Stimulated activated CD8-positive, alpha-beta memory T cell treated with anti-CD3 and anti-CD28 coated beads, Interleukin-2, amount 100 ng/mL, for 48 hours (primary cell): ENCODE results near the gene PRKCH.

ENCODE experiments used
- DNase-seq, 2 donors: peaks; one replicate each; pipeline ENCODE4 v3.0.0-alpha.2; 2020; ENCODE audit warnings: low read depth in 2 of 2

Gene PRKCH

DNA sequence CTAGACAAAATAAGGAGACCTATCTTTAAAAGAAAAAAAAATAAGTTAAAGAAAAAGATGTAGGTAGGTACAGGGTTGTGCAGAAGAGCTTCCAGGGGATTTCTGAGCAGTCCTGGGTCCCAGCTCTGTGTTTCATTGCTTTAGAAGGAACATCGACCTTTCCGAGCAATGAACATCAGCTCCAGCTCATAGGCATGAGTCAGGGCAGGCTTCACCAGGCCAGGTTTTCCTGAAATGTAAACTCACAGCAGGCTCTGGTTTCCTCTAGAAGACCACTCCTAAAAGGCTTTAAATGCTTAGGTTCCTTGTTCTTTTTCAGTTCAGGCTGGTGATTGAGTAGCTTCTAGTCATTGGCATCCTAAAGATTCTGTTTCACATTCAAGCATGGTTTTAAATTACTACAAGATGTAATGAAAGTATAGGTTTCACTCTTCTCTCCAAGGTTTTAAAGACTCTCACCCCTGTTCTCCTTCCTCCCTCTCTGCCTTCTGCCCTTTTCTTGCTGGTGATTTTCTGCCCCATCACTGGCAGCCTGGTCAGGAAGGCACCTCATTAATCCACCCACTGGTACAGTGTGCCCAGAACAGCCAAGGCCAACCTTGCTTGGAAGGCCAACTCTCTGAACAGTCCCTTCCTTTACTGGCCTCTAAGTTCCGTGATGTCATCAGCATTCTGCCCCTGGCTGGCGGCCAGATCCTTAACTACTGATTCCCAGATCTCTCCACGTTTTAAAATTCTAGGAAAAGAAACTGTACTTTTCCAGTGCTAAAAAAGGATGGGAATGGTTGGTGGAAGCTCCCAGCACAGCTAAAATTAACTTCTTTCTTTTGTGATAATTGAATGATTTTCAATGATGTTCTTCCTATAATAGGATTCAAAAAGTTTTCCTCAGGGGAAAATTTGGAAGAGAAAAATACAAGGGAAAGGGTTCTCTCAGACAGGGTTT is 264.5 kb downstream of the PRKCH start:
- no peak for DNase-seq

DNA sequence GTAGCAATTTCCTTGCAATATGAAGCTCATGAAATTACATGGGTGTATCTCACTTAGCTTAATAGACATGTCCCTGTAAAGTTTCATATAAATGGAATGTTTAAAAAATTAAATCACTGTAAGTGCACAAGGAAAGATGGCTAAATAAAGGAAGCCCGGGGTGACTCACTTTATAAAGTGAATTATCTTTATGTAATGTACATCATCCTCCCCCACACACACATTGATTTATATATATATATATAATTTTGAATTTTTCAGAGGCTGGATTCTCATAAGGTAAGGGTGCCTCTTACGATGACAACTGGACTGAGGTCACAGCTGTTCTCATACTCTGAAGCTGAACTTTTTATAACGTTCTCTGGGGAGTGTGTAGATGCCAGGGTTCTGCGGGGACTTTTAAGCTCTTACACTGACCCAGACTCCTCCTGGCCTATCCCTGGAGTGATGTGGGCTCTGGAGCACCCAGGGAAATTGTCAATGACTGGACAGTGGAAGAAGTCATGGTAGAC is 265.2 kb downstream of the PRKCH start:
- no peak for DNase-seq

DNA sequence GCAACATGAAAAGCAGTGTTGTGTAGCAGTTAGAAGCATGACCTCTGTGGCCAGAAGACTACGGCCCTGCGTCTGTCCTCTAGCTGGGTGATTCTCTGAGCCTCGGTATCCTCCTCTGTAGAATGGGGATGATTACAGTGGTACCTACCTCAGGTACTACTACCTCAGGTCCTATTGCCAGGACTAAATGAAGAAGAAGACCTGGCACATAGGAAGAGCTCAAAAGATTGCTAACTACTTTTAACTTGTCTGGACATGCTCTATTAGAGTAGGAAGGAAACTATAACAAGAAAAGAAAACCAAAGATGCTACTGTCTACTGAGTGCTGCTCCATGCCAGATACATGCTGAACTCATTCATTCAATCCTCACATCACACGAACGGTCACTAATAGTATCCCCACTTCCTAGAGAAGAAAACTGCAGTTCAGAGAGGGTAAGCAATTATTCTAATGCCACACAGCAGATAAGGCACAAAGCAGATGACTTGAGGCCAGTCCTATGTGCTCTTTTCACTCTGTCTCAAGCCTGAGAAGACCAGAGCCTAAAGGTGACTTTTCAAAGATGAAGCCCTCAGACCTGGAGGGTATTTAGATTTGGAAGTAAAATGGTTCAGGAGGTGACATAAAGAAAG is 265.8 kb downstream of the PRKCH start:
- no peak for DNase-seq

DNA sequence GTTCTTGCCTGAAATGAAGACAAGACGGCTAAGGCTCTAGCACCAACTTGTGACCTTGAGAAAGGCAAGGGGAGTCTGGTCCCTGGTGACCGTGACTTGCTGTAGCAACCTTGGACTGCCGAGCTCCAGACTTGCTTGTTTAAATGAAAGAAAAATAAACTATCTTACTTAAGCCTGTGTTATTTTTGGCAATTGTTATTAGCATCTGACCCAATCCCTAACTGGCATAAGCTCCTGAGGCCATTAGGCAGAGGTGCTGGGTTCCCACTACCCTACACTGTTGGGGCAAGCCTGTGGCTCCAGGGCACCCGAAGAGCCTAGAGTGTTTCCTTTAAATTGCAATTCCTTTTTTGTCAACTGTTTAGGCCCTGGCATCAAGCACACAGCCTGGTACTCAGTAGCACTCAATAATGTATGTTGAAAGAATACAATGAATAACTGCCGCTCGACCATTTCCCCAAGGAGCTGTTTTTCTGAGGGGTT is 267.1 kb downstream of the PRKCH start:
- no peak for DNase-seq

DNA sequence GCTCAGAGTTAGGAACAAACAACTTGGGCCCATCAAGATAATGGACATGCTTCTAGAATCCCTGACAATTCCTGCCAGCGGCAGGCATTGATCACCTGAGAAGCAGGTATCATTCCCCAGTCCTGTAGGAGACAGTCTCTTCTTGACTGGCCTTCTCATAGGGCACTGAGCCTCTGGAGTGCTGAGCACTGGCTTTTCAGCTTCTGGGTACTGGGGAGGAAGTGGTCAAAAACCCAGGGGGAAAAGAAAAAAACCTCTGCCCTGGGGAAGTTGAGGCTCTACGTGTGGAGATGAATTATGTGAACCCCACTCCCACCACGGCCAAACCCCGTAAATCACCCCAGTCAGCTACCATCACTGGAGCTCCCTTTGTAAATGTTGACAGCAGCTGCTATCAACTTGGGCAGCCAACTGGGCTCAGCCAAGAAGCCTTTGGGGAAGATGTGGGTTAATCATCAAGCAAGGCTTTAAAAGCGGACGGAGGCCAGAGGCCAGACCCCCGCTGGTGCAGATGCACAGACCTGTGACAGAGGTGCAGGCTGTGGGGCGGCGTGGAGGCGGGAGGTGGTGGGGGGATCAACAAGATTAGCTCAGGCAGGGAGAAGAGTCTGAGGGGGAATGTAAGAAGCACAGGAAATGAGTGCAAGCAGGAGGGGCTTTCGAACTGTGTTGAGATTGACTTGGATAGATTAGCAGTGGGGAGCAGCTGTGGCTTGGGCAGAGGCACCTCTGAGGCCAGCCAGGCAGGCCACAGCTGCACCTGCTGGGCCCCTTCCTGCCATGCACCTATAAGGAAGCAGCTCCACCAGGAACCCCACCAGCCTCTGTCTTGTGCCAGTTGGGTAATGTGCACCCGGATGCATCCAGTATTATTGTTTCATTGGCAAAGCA is 268.6 kb downstream of the PRKCH start:
- DNase-seq, result no peak

DNA sequence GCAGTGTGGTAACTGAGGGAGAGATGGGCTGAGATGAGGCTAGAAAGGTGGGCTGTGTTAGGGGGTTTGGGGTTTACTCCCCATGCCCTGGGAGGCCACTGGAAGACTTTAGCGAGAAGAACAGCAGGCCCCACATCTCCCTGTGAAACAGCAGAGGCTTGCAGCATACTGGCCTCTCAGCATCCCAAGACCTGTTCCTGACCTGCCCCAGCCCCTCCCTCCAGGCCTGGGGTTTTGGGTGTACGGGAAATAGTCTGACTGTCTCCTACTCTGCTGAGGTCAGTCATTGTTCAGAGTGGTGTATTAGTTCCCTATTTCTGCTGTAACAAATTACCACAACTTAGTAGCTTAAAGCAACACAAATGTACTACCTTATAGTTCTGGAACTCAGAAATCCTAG is 270.5 kb downstream of the PRKCH start:
- no peak for DNase-seq

DNA sequence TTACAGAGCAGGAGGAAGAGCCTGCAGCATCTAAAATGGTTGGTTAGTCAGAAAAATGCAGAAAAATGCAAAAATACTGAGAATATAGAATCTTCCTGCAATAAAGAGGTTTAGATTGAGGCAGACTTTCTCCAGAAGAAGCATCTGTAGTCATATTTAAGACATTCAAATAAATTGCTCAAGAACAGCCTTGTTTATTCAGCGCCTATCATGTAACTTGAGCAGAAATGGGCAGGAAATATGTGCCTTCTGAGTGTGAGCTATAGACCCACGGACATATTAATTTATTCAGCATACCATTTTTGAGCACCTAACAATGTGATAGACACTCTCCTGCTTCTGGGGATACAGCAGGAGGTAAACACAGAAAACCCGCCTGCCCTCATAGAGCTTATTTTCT is 272.0 kb downstream of the PRKCH start:
- no peak for DNase-seq

DNA sequence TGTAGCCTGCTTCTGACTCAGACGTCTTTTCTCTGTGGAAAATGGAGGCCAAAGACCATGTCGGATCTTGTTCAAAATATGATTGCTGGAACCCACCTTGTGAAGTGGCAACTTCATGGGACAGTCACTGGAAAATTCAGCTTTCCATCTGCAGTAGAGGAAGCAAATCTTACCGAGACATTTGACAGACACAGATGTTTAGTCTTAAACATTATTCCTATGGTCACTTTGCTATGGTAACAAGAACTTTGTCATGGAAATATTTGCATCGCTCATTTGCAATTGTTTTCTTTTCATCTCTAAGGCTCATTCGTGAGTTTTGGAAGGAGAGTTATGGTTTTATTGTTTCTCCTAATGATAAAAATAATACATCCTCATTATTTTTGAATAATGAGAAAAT is 275.6 kb downstream of the PRKCH start:
- DNase-seq, result no peak

DNA sequence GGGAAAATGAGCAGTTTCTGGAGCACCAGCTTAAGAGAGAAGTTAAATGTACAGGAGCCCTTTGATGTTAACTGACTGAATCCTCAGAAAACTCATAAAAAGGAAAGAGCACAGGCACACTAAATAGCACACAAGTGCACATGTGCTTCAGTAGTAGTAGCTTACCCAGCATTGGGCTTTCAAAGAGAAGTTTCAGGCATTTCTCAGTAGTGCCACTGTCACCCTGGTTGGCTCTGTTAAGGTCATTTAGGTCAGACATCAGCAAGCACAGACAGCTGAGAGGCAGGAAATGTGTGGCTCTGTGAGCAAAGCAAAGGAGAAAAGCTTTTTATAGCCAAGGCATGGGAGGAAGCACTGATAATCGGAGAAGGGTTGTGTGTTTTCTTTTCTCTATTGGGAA is 277.6 kb downstream of the PRKCH start:
- no peak for DNase-seq

DNA sequence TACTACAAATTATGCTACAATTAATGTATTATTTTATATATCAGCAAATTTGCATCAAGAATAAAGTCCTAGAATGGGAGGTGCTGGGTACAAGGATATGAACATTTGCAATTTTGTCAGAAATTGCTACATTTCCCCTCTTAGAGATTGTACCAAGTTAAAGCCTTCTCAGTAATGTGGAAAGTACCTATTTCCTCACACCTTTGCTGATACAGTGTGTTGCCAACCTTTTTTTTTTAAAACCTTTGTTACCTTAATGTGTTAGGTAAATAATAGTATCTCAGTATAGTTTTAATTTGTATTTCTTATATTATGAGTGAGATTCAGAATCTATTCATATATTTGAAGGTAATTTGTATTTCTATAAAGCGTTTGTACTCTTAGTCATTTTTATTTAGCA is 278.6 kb downstream of the PRKCH start:
- no peak for DNase-seq
